ENCODE results near the gene LMNA.
A peak's percentile ranks its signal among the peaks of the same experiment; 100 is the strongest.

DNA sequence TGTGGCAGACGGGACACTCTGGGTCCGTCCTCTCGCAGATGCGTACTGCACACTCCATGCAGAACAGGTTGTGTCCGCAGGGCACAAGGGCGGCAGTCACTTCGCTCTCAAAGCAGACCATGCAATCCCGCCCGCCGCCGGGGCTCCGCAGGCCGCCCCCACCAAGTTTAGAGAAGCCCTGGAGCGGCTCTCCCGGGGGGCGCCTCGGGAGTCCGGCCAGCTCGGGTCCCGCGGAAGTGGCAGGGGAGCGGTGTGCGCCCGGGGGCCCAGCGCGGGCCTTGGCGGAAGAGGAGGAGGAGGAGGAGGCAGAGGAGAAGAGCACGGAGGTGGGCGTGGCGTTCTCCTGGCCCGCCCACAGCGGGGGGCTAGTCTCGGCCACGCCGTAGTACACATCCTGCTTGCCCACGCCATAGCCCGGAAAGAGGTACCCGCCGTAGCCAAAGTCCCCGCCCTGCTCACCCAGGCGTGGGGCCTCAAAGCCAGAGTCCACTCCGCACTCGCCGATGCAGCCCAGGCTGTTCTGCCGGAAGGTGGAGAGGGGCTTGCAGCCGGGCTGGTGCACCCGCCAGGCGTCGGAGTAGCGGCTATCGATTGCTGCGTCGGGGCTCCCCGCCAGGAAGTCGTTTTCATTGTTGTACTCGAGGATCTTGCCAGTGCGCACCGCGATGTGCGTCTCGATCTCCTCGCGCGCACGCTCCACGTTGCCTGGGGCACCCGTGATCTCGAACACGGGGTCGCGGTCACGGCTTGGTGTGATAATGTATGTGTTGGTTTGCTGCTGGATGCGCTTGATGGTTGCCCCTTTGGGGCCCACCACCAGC lies 37.7 kb upstream of the LMNA start:
- TF ChIP-seq POLR2A (IDR thresholded peaks at IDR 0.05) (peak in 2 of 4 donors; percentile 18 to 33), POLR2AphosphoS5 (IDR thresholded peaks at IDR 0.05) (peak; percentile 43 to 48)
- TF ChIP-seq, protein P1, sequence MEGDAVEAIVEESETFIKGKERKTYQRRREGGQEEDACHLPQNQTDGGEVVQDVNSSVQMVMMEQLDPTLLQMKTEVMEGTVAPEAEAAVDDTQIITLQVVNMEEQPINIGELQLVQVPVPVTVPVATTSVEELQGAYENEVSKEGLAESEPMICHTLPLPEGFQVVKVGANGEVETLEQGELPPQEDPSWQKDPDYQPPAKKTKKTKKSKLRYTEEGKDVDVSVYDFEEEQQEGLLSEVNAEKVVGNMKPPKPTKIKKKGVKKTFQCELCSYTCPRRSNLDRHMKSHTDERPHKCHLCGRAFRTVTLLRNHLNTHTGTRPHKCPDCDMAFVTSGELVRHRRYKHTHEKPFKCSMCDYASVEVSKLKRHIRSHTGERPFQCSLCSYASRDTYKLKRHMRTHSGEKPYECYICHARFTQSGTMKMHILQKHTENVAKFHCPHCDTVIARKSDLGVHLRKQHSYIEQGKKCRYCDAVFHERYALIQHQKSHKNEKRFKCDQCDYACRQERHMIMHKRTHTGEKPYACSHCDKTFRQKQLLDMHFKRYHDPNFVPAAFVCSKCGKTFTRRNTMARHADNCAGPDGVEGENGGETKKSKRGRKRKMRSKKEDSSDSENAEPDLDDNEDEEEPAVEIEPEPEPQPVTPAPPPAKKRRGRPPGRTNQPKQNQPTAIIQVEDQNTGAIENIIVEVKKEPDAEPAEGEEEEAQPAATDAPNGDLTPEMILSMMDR (IDR thresholded peaks at IDR 0.05): peak in 2 of 6 experiments; percentile 11 to 26
